Activated T-cell treated with anti-CD3 and anti-CD28 coated beads, Interleukin-2, amount 50 U/mL, for 72 hours (primary cell): ENCODE measurements around the gene ANGPTL2. TPM values are rescaled to one million over a fixed set of nuclear protein-coding genes. Genes with fewer than 3 reads are reported as not detected.

Experiments used
- ATAC-seq, 2 donors: fragments of 150-1000 bp; cut with Tn5 transposase; replicated peaks in 1 of 2; 2 replicates each; pipeline ENCODE4 v1.10.0; 2021; ENCODE audit warnings: moderate library complexity in 2 of 2, mild to moderate bottlenecking in 1 of 2
- DNase-seq, 2 donors: peaks; one replicate each; pipeline ENCODE4 v3.0.0; 2021 to 2022; ENCODE audit warnings: mixed read lengths in 1 of 2
- H3K27ac Mint-ChIP-seq: one replicate; pipeline ENCODE4 v1.8.0; 2022; ENCODE audit warnings: mild to moderate bottlenecking, moderate library complexity, mixed read lengths
- H3K27me3 Mint-ChIP-seq: one replicate; pipeline ENCODE4 v1.8.0; 2022; ENCODE audit warnings: low read depth, mixed read lengths
- H3K36me3 Mint-ChIP-seq, 2 donors: one replicate each; pipeline ENCODE4 v1.8.0; 2022; ENCODE audit warnings: mixed read lengths in 2 of 2, mild to moderate bottlenecking in 1 of 2; ENCODE audit not compliant: insufficient read depth in 2 of 2
- H3K4me1 Mint-ChIP-seq: one replicate; pipeline ENCODE4 v1.8.0; 2022; ENCODE audit warnings: low read depth, mixed read lengths
- H3K4me3 Mint-ChIP-seq, 2 donors: one replicate each; pipeline ENCODE4 v1.8.0; 2022; ENCODE audit warnings: mild to moderate bottlenecking in 2 of 2, mixed read lengths in 2 of 2, moderate library complexity in 2 of 2
- H3K9me3 Mint-ChIP-seq, 2 donors: one replicate each; pipeline ENCODE4 v1.8.0; 2022; ENCODE audit warnings: mixed read lengths in 2 of 2
- total RNA-seq, 2 donors: library from RNA; stranded (reverse); gene quantifications; one replicate each; pipeline ENCODE4 v1.2.3, GENCODE V29; 2022

ANGPTL2 gene
- total RNA-seq, 2 donors from 2014 or later, result not detected

GRCh38 chr9:127114606-127115005, 7.8 kb downstream of the ANGPTL2 start:
- no peak overlapping the region for H3K27ac Mint-ChIP-seq
- no peaks in the 10 kb centered on the region for H3K9me3 Mint-ChIP-seq
- no peaks in the 10 kb centered on the region for H3K36me3 Mint-ChIP-seq
- ATAC-seq (no peak), DNase-seq (no peak)
- peaks cover 16% of the 10 kb centered on the region for H3K27me3 Mint-ChIP-seq
- H3K4me3 Mint-ChIP-seq, result no peak overlapping the region
- H3K4me1 Mint-ChIP-seq, result peaks cover 15% of the 10 kb centered on the region

GRCh38 chr9:127113191-127113972, 9.1 kb downstream of the ANGPTL2 start:
- peaks cover 15% of the 10 kb centered on the region for H3K4me1 Mint-ChIP-seq
- peaks cover 7% of the 10 kb centered on the region for H3K27me3 Mint-ChIP-seq
- no peaks in the 10 kb centered on the region for H3K9me3 Mint-ChIP-seq
- ATAC-seq (no peak), DNase-seq (no peak)
- H3K27ac Mint-ChIP-seq, result no peak overlapping the region
- H3K4me3 Mint-ChIP-seq, result no peak overlapping the region
- no peaks in the 10 kb centered on the region for H3K36me3 Mint-ChIP-seq

- Mint-ChIP-seq H3K4me1 (peaks cover 15% of the 10 kb centered on the region), H3K9me3 (no peaks in the 10 kb centered on the region), H3K4me3 (no peak overlapping the region), H3K36me3 (no peaks in the 10 kb centered on the region), H3K27me3 (peaks cover 7% of the 10 kb centered on the region), H3K27ac (no peak overlapping the region)
- ATAC-seq (no peak), DNase-seq (no peak)
Observed at GRCh38 chr9:127112735-127113161, 9.7 kb downstream of the ANGPTL2 start.

GRCh38 chr9:127112056-127112455, 10.4 kb downstream of the ANGPTL2 start:
- Mint-ChIP-seq H3K27ac (no peak overlapping the region), H3K9me3 (no peaks in the 10 kb centered on the region), H3K4me3 (no peak overlapping the region), H3K36me3 (no peaks in the 10 kb centered on the region), H3K4me1 (peaks cover 10% of the 10 kb centered on the region), H3K27me3 (peaks cover 3% of the 10 kb centered on the region)
- ATAC-seq (no peak), DNase-seq (no peak)

GRCh38 chr9:127109212-127109711, 13.2 kb downstream of the ANGPTL2 start:
- H3K27ac Mint-ChIP-seq, result no peak overlapping the region

GRCh38 chr9:127107929-127108876, 14.2 kb downstream of the ANGPTL2 start:
- Mint-ChIP-seq H3K36me3 (no peaks in the 10 kb centered on the region), H3K9me3 (no peaks in the 10 kb centered on the region)

More at GRCh38 chr9:127109212-127109711, 13.2 kb downstream of the ANGPTL2 start:
- Mint-ChIP-seq H3K36me3 (no peaks in the 10 kb centered on the region), H3K27me3 (no peaks in the 10 kb centered on the region), H3K4me3 (no peak overlapping the region), H3K9me3 (no peaks in the 10 kb centered on the region), H3K4me1 (no peaks in the 10 kb centered on the region)
- DNase-seq (no peak), ATAC-seq (no peak)

GRCh38 chr9:127107171-127107928, 15.1 kb downstream of the ANGPTL2 start:
- Mint-ChIP-seq H3K4me3 (no peak overlapping the region), H3K9me3 (no peaks in the 10 kb centered on the region), H3K36me3 (no peaks in the 10 kb centered on the region), H3K27me3 (no peaks in the 10 kb centered on the region), H3K27ac (no peak overlapping the region), H3K4me1 (no peaks in the 10 kb centered on the region)
- ATAC-seq (no peak), DNase-seq (no peak)

More at GRCh38 chr9:127107929-127108876, 14.2 kb downstream of the ANGPTL2 start:
- Mint-ChIP-seq H3K4me3 (no peak overlapping the region), H3K27ac (no peak overlapping the region), H3K4me1 (no peaks in the 10 kb centered on the region), H3K27me3 (no peaks in the 10 kb centered on the region)
- no peak for ATAC-seq
- no peak for DNase-seq

GRCh38 chr9:127106466-127106855, 16.0 kb downstream of the ANGPTL2 start:
- Mint-ChIP-seq H3K4me1 (no peaks in the 10 kb centered on the region), H3K27me3 (peaks cover 2% of the 10 kb centered on the region), H3K9me3 (no peaks in the 10 kb centered on the region), H3K36me3 (no peaks in the 10 kb centered on the region), H3K27ac (no peak overlapping the region), H3K4me3 (no peak overlapping the region)
- ATAC-seq, result no peak
- no peak for DNase-seq

- DNase-seq, result no peak
- no peaks in the 10 kb centered on the region for H3K4me1 Mint-ChIP-seq
- H3K4me3 Mint-ChIP-seq, result no peak overlapping the region
- H3K27ac Mint-ChIP-seq, result no peak overlapping the region
- no peak for ATAC-seq
- H3K9me3 Mint-ChIP-seq, result no peaks in the 10 kb centered on the region
- peaks cover 7% of the 10 kb centered on the region for H3K27me3 Mint-ChIP-seq
- H3K36me3 Mint-ChIP-seq, result no peaks in the 10 kb centered on the region
Observed at GRCh38 chr9:127105805-127106465, 16.5 kb downstream of the ANGPTL2 start.

GRCh38 chr9:127104581-127105311, 17.7 kb downstream of the ANGPTL2 start:
- no peaks in the 10 kb centered on the region for H3K9me3 Mint-ChIP-seq
- H3K4me1 Mint-ChIP-seq, result no peaks in the 10 kb centered on the region
- no peak overlapping the region for H3K27ac Mint-ChIP-seq
- H3K27me3 Mint-ChIP-seq, result peaks cover 7% of the 10 kb centered on the region
- ATAC-seq, result no peak
- no peak overlapping the region for H3K4me3 Mint-ChIP-seq
- no peaks in the 10 kb centered on the region for H3K36me3 Mint-ChIP-seq
- DNase-seq, result no peak

GRCh38 chr9:127102788-127103187, 19.6 kb downstream of the ANGPTL2 start:
- Mint-ChIP-seq H3K27ac (no peak overlapping the region), H3K27me3 (peaks cover 7% of the 10 kb centered on the region), H3K4me3 (no peak overlapping the region), H3K36me3 (no peaks in the 10 kb centered on the region), H3K4me1 (no peaks in the 10 kb centered on the region), H3K9me3 (no peaks in the 10 kb centered on the region)
- no peak for DNase-seq
- no peak for ATAC-seq

GRCh38 chr9:127102176-127102575, 20.3 kb downstream of the ANGPTL2 start:
- ATAC-seq (no peak), DNase-seq (no peak)
- no peak overlapping the region for H3K4me3 Mint-ChIP-seq
- peaks cover 7% of the 10 kb centered on the region for H3K27me3 Mint-ChIP-seq
- no peaks in the 10 kb centered on the region for H3K9me3 Mint-ChIP-seq
- no peak overlapping the region for H3K27ac Mint-ChIP-seq
- no peaks in the 10 kb centered on the region for H3K36me3 Mint-ChIP-seq
- no peaks in the 10 kb centered on the region for H3K4me1 Mint-ChIP-seq
